Effector memory CD8-positive, alpha-beta T cell (primary cell): ENCODE results near the gene SPRYD4.

Experiments used
- ATAC-seq: fragments of 150-1000 bp; cut with Tn5 transposase; replicated peaks from 2 replicates; pipeline ENCODE4 v1.10.0; 2021; ENCODE audit warnings: mild to moderate bottlenecking, moderate library complexity
- DNase-seq, 3 experiments: peaks; one replicate each; pipeline ENCODE4 v3.0.0; 2021
- H3K27ac Mint-ChIP-seq, 2 donors: one replicate each; pipeline ENCODE4 v1.8.0; 2022; ENCODE audit warnings: mild to moderate bottlenecking in 2 of 2, mixed read lengths in 2 of 2, moderate library complexity in 2 of 2
- H3K27me3 Mint-ChIP-seq, 2 donors: one replicate each; pipeline ENCODE4 v1.8.0; 2022; ENCODE audit warnings: mixed read lengths in 2 of 2
- H3K36me3 Mint-ChIP-seq: one replicate; pipeline ENCODE4 v1.8.0; 2022; ENCODE audit warnings: mild to moderate bottlenecking, moderate library complexity, mixed read lengths; ENCODE audit not compliant: insufficient read depth
- H3K4me1 Mint-ChIP-seq, 2 donors: one replicate each; pipeline ENCODE4 v1.8.0; 2022; ENCODE audit warnings: low read depth in 2 of 2, mixed read lengths in 2 of 2
- H3K4me3 Mint-ChIP-seq, 2 donors: one replicate each; pipeline ENCODE4 v1.8.0; 2022; ENCODE audit warnings: mild to moderate bottlenecking in 2 of 2, mixed read lengths in 2 of 2, moderate library complexity in 2 of 2
- H3K9me3 Mint-ChIP-seq, 2 donors: one replicate each; pipeline ENCODE4 v1.8.0; 2022; ENCODE audit warnings: mixed read lengths in 2 of 2

The SPRYD4 gene

GRCh38 chr12:56454557-56454956 lies 13.8 kb upstream of the SPRYD4 start, which contains the start of gene MIP:
Gene MIP (minus strand): TSS chr12:56454657. CDS start chr12:56454613, 44 bp downstream.
- no peak for ATAC-seq
- no peak within 1 kb of the TSS for H3K27ac Mint-ChIP-seq
- no peaks in the 10 kb centered on the region for H3K27me3 Mint-ChIP-seq
- no peaks in the 10 kb centered on the region for H3K9me3 Mint-ChIP-seq
- peaks cover 3% of the 10 kb centered on the region in 2 donors for H3K4me1 Mint-ChIP-seq
- peaks cover 3% of the 10 kb centered on the region for H3K36me3 Mint-ChIP-seq
- H3K4me3 Mint-ChIP-seq = no peak within 1 kb of the TSS
- DNase-seq = no peak

GRCh38 chr12:56457817-56458216 lies 10.6 kb upstream of the SPRYD4 start:
- no peaks in the 10 kb centered on the region for H3K27me3 Mint-ChIP-seq
- H3K4me1 Mint-ChIP-seq = no peaks in the 10 kb centered on the region
- no peaks in the 10 kb centered on the region for H3K9me3 Mint-ChIP-seq
- DNase-seq = no peak
- H3K36me3 Mint-ChIP-seq = peaks cover 3% of the 10 kb centered on the region
- no peak overlapping the region for H3K4me3 Mint-ChIP-seq
- H3K27ac Mint-ChIP-seq = no peak overlapping the region
- ATAC-seq = no peak

DNA sequence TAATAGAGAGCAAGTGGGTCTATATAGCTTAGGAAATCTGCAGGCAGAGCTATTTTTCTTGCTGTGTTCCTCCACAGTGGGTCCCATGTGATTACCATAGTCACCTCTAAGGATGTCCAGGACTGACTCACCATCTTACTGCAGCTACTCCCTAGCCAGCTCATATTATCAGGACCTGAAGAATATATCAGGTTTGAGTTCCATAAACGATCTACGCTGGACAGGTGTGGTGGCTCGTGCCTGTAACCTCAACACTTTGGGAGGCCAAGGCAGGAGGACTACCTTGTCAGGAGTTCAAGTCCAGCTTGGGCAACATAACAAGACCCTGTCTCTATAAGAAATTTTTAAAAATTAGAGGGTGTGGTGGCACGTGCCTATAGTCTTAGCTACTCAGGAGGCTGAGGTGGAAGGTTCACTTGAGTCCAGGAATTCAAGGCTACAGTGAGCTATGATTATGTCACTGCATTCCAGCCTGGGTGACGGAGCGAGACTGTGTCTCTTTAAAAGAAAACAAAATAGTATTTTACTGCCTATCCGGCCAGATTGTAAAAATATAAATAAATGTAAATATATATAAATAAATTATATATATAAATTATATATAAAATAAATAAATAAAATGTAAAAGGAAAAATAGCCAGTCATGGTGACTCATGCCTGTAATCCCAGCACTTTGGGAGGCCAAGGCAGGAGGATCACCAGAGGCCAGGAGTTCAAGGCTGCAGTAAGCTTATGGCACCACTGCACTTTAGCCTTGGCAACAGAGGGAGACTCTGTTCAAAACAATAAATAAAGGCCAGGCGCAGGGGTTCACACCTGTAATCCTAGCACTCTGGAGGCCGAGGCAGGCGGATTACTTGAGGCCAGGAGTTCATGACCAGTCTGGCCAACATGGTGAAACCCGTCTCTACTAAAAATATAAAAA lies 6.9 kb upstream of the SPRYD4 start:
- Mint-ChIP-seq H3K27ac (no peak overlapping the region), H3K27me3 (no peaks in the 10 kb centered on the region), H3K36me3 (peaks cover 3% of the 10 kb centered on the region), H3K4me3 (no peak overlapping the region), H3K9me3 (no peaks in the 10 kb centered on the region), H3K4me1 (peaks cover 2 to 4% of the 10 kb centered on the region in 2 donors)
- ATAC-seq (no peak), DNase-seq (no peak)

GRCh38 chr12:56462565-56462964 lies 5.8 kb upstream of the SPRYD4 start:
- Mint-ChIP-seq H3K4me3 (no peak overlapping the region), H3K36me3 (peaks cover 6% of the 10 kb centered on the region), H3K27ac (no peak overlapping the region), H3K4me1 (peaks cover 4 to 5% of the 10 kb centered on the region in 2 donors), H3K27me3 (no peaks in the 10 kb centered on the region), H3K9me3 (no peaks in the 10 kb centered on the region)
- no peak for DNase-seq
- ATAC-seq = no peak

DNA sequence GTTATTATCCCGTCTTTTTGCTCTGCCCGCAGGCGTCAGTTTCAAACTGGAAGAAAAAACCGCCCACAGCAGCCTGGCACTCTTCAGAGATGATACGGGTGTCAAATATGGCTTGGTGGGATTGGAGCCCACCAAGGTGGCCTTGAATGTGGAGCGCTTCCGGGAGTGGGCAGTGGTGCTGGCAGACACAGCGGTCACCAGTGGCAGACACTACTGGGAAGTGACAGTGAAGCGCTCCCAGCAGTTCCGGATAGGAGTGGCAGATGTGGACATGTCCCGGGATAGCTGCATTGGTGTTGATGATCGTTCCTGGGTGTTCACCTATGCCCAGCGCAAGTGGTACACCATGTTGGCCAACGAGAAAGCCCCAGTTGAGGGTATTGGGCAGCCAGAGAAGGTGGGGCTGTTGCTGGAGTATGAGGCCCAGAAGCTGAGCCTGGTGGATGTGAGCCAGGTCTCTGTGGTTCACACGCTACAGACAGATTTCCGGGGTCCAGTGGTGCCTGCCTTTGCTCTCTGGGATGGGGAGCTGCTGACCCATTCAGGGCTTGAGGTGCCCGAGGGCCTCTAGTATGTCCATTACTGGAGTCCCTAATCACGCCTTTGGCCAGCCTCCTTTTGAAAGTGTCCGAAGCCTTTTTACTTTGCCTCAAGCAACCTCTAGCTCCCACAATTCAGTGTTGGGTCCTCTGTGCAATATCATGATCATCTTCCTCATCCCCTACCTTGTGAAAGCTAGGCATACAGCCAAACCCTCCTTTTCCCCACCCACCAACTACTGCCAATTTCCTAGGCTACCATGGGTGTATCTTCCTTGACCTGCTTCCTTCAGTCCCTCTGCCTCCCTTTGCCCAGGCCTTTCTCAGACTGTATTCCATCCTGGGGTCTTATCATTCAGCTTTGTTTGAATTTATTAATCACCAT lies 891 bp downstream of the SPRYD4 start:
- H3K36me3 Mint-ChIP-seq = peaks cover 13% of the 10 kb centered on the region
- H3K4me3 Mint-ChIP-seq = peak overlapping the region; percentile 94 to 95
- peaks cover 18 to 21% of the 10 kb centered on the region in 2 donors for H3K4me1 Mint-ChIP-seq
- H3K9me3 Mint-ChIP-seq = no peaks in the 10 kb centered on the region
- ATAC-seq (no peak), DNase-seq (no peak)
- no peaks in the 10 kb centered on the region for H3K27me3 Mint-ChIP-seq
- H3K27ac Mint-ChIP-seq = peak overlapping the region; percentile 97 to 99

GRCh38 chr12:56474389-56474788 lies 6.0 kb downstream of the SPRYD4 start:
- H3K36me3 Mint-ChIP-seq = no peaks in the 10 kb centered on the region
- H3K4me3 Mint-ChIP-seq = no peak overlapping the region
- no peak for DNase-seq
- H3K27me3 Mint-ChIP-seq = no peaks in the 10 kb centered on the region
- ATAC-seq = no peak
- no peak overlapping the region for H3K27ac Mint-ChIP-seq
- peaks cover 7 to 12% of the 10 kb centered on the region in 2 donors for H3K4me1 Mint-ChIP-seq
- H3K9me3 Mint-ChIP-seq = no peaks in the 10 kb centered on the region

GRCh38 chr12:56476143-56476542 lies 7.8 kb downstream of the SPRYD4 start:
- H3K4me1 Mint-ChIP-seq = peaks cover 0 to 6% of the 10 kb centered on the region in 2 donors
- ATAC-seq (no peak), DNase-seq (no peak)
- H3K27me3 Mint-ChIP-seq = no peaks in the 10 kb centered on the region
- peak overlapping the region in 1 of 2 donors; percentile 55 for H3K27ac Mint-ChIP-seq
- H3K4me3 Mint-ChIP-seq = no peak overlapping the region
- no peaks in the 10 kb centered on the region for H3K9me3 Mint-ChIP-seq
- no peaks in the 10 kb centered on the region for H3K36me3 Mint-ChIP-seq

DNA sequence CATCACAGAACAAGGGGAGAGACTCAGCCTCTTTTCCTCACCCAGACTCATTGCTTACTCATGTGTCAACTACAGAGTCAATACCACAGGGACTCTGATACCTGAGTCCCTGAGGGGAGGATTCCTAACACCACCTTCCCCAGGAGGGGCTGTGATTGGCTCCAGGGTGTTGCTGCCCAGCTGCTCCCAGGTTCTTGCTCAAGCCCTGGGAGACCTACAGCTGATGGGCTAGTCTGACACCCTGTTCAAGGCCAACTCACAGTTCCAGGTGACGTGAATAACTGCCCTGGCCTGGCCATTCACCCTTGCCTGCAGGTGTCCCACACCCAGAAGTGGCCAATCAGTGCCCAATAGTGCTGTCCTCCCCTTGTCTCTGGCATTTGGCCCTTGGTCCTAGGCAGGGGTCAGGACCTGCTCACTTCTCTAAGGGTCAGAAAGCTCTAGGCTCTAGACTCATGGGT lies 8.6 kb downstream of the SPRYD4 start:
- ATAC-seq (no peak), DNase-seq (no peak)
- H3K4me3 Mint-ChIP-seq = no peak overlapping the region
- H3K4me1 Mint-ChIP-seq = peaks cover 0 to 4% of the 10 kb centered on the region in 2 donors
- H3K9me3 Mint-ChIP-seq = no peaks in the 10 kb centered on the region
- peak overlapping the region in 1 of 2 donors; percentile 29 for H3K27ac Mint-ChIP-seq
- no peaks in the 10 kb centered on the region for H3K27me3 Mint-ChIP-seq
- H3K36me3 Mint-ChIP-seq = no peaks in the 10 kb centered on the region

DNA sequence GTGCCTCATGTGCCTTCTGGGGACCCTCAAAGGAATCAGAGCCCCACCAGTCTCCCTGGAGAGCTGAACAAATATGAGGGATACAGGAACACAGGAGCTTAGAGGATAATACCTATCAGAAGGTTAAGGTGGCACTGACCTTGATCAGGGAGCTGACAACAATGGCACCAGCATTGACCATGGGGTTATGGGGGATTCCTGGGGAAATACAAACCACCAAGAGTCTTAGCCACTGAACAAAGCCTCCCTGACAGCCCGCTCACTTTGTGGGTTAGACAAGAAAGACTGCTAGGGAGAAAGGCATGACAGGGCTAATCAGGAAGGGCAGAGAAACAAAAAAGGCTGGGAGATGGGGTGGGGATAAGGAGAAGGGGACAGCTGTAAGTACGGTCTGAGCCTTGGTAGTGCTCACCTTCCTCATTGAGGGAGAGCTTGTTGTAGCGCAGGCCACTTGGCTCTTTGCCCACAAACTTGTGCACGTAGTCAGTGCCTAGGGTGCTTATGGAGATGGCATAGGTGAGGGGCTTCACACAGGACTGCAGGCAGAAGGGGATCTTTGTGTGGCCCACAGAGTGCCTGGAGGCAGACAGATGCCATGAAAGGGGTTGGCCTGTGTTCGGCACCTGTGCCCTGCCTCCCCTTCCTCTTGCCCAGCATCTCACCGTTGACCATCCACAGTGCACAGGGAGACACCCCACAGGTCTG lies 9.3 kb downstream of the SPRYD4 start:
- Mint-ChIP-seq H3K4me1 (peaks cover 0 to 4% of the 10 kb centered on the region in 2 donors), H3K4me3 (no peak overlapping the region), H3K9me3 (no peaks in the 10 kb centered on the region), H3K36me3 (no peaks in the 10 kb centered on the region), H3K27me3 (no peaks in the 10 kb centered on the region), H3K27ac (peak overlapping the region in 1 of 2 donors; percentile 29)
- DNase-seq (no peak), ATAC-seq (no peak)

- no peak for DNase-seq
- no peaks in the 10 kb centered on the region for H3K9me3 Mint-ChIP-seq
- H3K27me3 Mint-ChIP-seq = no peaks in the 10 kb centered on the region
- H3K4me1 Mint-ChIP-seq = peaks cover 0 to 4% of the 10 kb centered on the region in 2 donors
- H3K36me3 Mint-ChIP-seq = no peaks in the 10 kb centered on the region
- no peak overlapping the region for H3K27ac Mint-ChIP-seq
- no peak overlapping the region for H3K4me3 Mint-ChIP-seq
- ATAC-seq = no peak
Measured at GRCh38 chr12:56479625-56480024, 11.2 kb downstream of the SPRYD4 start.

DNA sequence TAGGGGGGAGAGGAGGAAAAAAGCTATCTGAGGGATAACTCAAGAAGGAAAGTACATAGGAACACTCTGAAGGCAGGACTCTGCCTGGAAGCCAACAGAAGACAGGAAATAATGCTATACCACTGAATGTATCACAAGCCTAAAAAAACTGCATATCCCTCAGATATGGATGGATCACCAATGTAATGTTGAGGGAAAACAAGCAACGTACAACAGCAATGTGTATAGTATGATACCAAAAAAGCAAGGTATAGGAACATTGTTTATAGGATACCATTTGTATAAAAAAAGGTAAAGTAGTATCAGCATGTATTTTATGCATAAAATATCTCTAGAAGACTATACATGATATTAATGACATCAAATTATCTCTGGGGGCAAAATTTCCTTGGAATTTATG lies 16.2 kb downstream of the SPRYD4 start:
- peaks cover 11 to 12% of the 10 kb centered on the region in 2 donors for H3K4me1 Mint-ChIP-seq
- H3K4me3 Mint-ChIP-seq = no peak overlapping the region
- H3K36me3 Mint-ChIP-seq = no peaks in the 10 kb centered on the region
- DNase-seq = no peak
- H3K27me3 Mint-ChIP-seq = peaks cover 0 to 17% of the 10 kb centered on the region in 2 donors
- ATAC-seq = no peak
- H3K9me3 Mint-ChIP-seq = no peaks in the 10 kb centered on the region
- no peak overlapping the region for H3K27ac Mint-ChIP-seq

DNA sequence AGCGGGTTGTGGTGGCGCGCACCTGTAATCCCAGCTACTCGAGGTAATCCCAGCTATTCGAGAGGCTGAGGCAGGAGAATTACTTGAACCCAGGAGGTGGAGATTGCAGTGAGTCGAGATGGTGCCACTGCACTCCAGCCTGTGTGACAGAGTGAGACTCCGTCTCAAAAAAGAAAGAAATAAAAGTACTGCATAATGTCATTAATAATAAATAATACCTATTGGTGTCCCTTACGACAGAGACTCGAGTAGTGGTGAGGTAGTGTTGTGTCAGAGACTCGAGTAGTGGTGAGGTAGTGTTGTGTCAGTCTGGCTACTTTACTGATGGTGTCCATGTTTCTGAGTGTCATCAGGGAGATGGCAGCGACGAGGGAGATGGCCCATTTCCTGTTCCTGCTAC lies 18.3 kb downstream of the SPRYD4 start:
- Mint-ChIP-seq H3K4me3 (peak overlapping the region; percentile 8 to 31), H3K27ac (no peak overlapping the region), H3K4me1 (peaks cover 11 to 12% of the 10 kb centered on the region in 2 donors), H3K36me3 (no peaks in the 10 kb centered on the region), H3K9me3 (no peaks in the 10 kb centered on the region), H3K27me3 (peaks cover 16 to 38% of the 10 kb centered on the region in 2 donors)
- DNase-seq = no peak
- ATAC-seq = no peak
